ENCODE results near the gene P2RX4. TPM values are rescaled to one million over a fixed set of nuclear protein-coding genes. Genes with fewer than 3 reads are reported as not detected.
A peak's percentile ranks its signal among the peaks of the same experiment; 100 is the strongest.

P2RX4 gene
- polyA plus RNA-seq, 3 donors: 61.8 to 87.7 (median 74.7) TPM

DNA sequence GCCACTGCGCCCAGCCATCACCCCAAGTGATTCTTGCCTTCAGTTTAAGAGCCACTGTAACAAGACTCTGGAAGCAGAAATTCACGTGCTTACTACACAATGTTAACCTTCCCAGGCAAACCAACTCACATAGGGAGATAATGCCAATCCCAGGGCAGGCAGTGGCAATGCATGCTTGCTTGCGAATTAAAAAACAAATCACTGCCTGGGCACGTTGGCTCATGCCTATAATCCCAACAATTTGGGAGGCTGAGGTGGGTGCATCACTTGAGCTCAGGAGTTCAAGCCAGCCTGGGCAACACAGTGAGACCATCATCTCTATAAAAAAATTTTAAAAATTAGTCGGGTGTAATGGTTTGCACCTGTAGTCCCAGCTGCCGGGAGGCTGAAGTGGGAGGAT, 37.8 kb upstream of the P2RX4 start:
- Histone ChIP-seq H3K79me2 (ENCODE audit: insufficient read depth, low read length) (no peaks in the 10 kb centered on the region), H3K4me3 (replicated peaks in 1 of 3; ENCODE audit: low read depth in 2 of 3, low read length in 3 of 3) (no peak overlapping the region), H3K4me2 (replicated peaks; ENCODE audit: extremely low read depth, low read length, poor library complexity, severe bottlenecking) (no peak overlapping the region), H4K20me1 (ENCODE audit: insufficient read depth, low read length) (no peaks in the 10 kb centered on the region), H2AFZ (ENCODE audit: insufficient read depth, low read depth, low read length, poor library complexity, severe bottlenecking) (no peak overlapping the region), H3K27me3 (ENCODE audit: control insufficient read depth in 2 of 2, insufficient read depth in 2 of 2, low read length in 2 of 2) (no peaks in the 10 kb centered on the region), H3K36me3 (replicated peaks in 1 of 2; ENCODE audit: control insufficient read depth in 1 of 2, insufficient read depth in 2 of 2, low read length in 2 of 2) (peaks cover 49 to 89% of the 10 kb centered on the region in 2 donors), H3K9me3 (replicated peaks in 1 of 2; ENCODE audit: control insufficient read depth in 1 of 2, insufficient read depth in 1 of 2, low read length in 2 of 2) (no peaks in the 10 kb centered on the region), H3K4me1 (ENCODE audit: control insufficient read depth in 1 of 2, insufficient read depth in 2 of 2, low read length in 2 of 2) (peaks cover 30 to 36% of the 10 kb centered on the region in 2 donors), H3K27ac (ENCODE audit: low read depth in 1 of 2, low read length in 2 of 2) (no peak overlapping the region), H3K9ac (ENCODE audit: insufficient read depth, low read length, poor library complexity, severe bottlenecking) (no peak overlapping the region)
- peaks cover 0 to 4% (median 0%) of the 10 kb centered on the region in 3 donors for H3K27me3 Mint-ChIP-seq (ENCODE audit: low read depth in 3 of 3)
- no peaks in the 10 kb centered on the region for H3K9me3 Mint-ChIP-seq
- TF ChIP-seq, protein P1, sequence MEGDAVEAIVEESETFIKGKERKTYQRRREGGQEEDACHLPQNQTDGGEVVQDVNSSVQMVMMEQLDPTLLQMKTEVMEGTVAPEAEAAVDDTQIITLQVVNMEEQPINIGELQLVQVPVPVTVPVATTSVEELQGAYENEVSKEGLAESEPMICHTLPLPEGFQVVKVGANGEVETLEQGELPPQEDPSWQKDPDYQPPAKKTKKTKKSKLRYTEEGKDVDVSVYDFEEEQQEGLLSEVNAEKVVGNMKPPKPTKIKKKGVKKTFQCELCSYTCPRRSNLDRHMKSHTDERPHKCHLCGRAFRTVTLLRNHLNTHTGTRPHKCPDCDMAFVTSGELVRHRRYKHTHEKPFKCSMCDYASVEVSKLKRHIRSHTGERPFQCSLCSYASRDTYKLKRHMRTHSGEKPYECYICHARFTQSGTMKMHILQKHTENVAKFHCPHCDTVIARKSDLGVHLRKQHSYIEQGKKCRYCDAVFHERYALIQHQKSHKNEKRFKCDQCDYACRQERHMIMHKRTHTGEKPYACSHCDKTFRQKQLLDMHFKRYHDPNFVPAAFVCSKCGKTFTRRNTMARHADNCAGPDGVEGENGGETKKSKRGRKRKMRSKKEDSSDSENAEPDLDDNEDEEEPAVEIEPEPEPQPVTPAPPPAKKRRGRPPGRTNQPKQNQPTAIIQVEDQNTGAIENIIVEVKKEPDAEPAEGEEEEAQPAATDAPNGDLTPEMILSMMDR (IDR thresholded peaks at IDR 0.05): no peak
- H3K27ac Mint-ChIP-seq: peak overlapping the region in 2 of 7 donors; percentile 52 to 56
- H3K4me3 Mint-ChIP-seq: no peak overlapping the region
- peaks cover 74 to 84% of the 10 kb centered on the region in 2 donors for H3K36me3 Mint-ChIP-seq
- DNase-seq: no peak
- intact Hi-C loops (cut with micrococcal nuclease): no loop called here
- WGBS (ENCODE audit: insufficient coverage): 97% methylated on average over 6 of the region's 6 CpGs
- peaks cover 39% of the 10 kb centered on the region for H3K4me1 Mint-ChIP-seq

DNA sequence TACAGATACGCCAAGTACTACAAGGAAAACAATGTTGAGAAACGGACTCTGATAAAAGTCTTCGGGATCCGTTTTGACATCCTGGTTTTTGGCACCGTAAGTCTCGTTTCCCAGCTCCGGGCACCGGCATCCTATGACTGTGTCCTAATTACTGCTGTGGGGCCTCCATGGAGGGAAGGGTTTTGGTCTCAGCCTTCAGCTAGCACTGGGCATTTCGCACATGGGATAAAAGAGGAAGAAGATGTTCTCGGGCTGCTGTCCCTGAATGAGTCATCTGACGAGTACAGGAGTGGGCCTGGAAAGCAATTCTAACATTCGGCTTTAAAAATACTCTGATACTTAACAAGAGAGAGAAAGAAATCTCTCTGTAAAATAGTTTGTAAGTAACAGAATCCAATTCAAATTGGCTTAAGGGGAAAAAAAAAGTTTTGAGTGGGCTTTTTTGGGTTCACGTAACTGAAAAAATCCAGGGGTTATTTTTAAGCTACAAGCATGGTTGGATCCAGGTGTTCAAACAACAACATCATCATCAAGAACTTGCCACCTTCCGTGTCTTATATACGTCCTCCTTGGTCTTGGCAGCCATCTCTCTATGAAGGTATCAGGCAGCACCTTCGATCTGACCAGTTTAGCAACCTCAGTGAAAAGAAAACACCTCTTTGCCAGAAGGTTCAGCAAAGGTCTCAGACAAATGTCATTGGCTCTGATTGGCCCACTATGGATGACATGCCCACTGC, 34.4 kb upstream of the P2RX4 start:
- no peak overlapping the region for H3K9ac ChIP-seq (ENCODE audit: insufficient read depth, low read length, poor library complexity, severe bottlenecking)
- no peaks in the 10 kb centered on the region for H3K27me3 ChIP-seq (ENCODE audit: control insufficient read depth in 2 of 2, insufficient read depth in 2 of 2, low read length in 2 of 2)
- Mint-ChIP-seq H3K9me3 (no peaks in the 10 kb centered on the region), H3K4me3 (peak overlapping the region; percentile 2 to 51), H3K27me3 (ENCODE audit: low read depth in 3 of 3) (peaks cover 0 to 5% (median 0%) of the 10 kb centered on the region in 3 donors), H3K36me3 (peaks cover 71 to 81% of the 10 kb centered on the region in 2 donors), H3K4me1 (peaks cover 32% of the 10 kb centered on the region), H3K27ac (peak overlapping the region; percentile 87 to 96 (median 92))
- DNase-seq: peak; percentile 79 to 94 (median 88)
- intact Hi-C loops (cut with micrococcal nuclease): loop anchor here (2.0 to 5.0 kb wide), 4 partner anchors 37 to 43 kb away; partner anchors contain the start of genes P2RX7 (in 2 of the 2) and P2RX4 (in 1 of the 2)
- H4K20me1 ChIP-seq (ENCODE audit: insufficient read depth, low read length): no peaks in the 10 kb centered on the region
- no peak overlapping the region for H2AFZ ChIP-seq (ENCODE audit: insufficient read depth, low read depth, low read length, poor library complexity, severe bottlenecking)
- peaks cover 28 to 36% of the 10 kb centered on the region in 2 donors for H3K4me1 ChIP-seq (ENCODE audit: control insufficient read depth in 1 of 2, insufficient read depth in 2 of 2, low read length in 2 of 2)
- no peaks in the 10 kb centered on the region for H3K79me2 ChIP-seq (ENCODE audit: insufficient read depth, low read length)
- peak overlapping the region; percentile 51 to 73 for H3K27ac ChIP-seq (ENCODE audit: low read depth in 1 of 2, low read length in 2 of 2)
- H3K36me3 ChIP-seq (replicated peaks in 1 of 2; ENCODE audit: control insufficient read depth in 1 of 2, insufficient read depth in 2 of 2, low read length in 2 of 2): peaks cover 44 to 89% of the 10 kb centered on the region in 2 donors
- no peak overlapping the region for H3K4me3 ChIP-seq (replicated peaks in 1 of 3; ENCODE audit: low read depth in 2 of 3, low read length in 3 of 3)
- H3K9me3 ChIP-seq (replicated peaks in 1 of 2; ENCODE audit: control insufficient read depth in 1 of 2, insufficient read depth in 1 of 2, low read length in 2 of 2): no peaks in the 10 kb centered on the region
- 41% methylated on average over 11 of the region's 16 CpGs for WGBS (ENCODE audit: insufficient coverage)
- TF ChIP-seq, protein P1 (IDR thresholded peaks at IDR 0.05): no peak
- peak overlapping the region; percentile 19 for H3K4me2 ChIP-seq (replicated peaks; ENCODE audit: extremely low read depth, low read length, poor library complexity, severe bottlenecking)
